AG04450 (cell line): ENCODE results near the gene MEGF11. TPM values are rescaled to one million over a fixed set of nuclear protein-coding genes. Genes with fewer than 3 reads are reported as not detected.
A peak's percentile ranks its signal among the peaks of the same experiment; 100 is the strongest.

Experiments
- CTCF ChIA-PET: fragments of 300-600, 350-600 bp; formaldehyde crosslinking; extraction: SDS; loops from one replicate; lab custom pipeline; 2022; ENCODE audit warnings: antibody characterized with exemption, inconsistent platforms; lab: Charles Lee
- POLR2A ChIA-PET: fragments of 350-600 bp; formaldehyde crosslinking; extraction: SDS; loops from one replicate; lab custom pipeline; 2021; ENCODE audit warnings: antibody characterized with exemption, inconsistent platforms; lab: Yijun Ruan, JAX
- DNase-seq: peaks from one replicate; pipeline ENCODE4 v3.0.0-alpha.2; 2011; ENCODE audit warnings: low read depth, low spot score
- H3K27ac ChIP-seq: one replicate; pipeline ENCODE4 v1.5.1; 2012; ENCODE audit warnings: low read depth, low read length, control low read depth
- H3K27me3 ChIP-seq: one replicate; pipeline ENCODE4 v1.6.0; 2012; ENCODE audit warnings: low read length; ENCODE audit not compliant: control insufficient read depth, insufficient read depth
- H3K4me3 ChIP-seq: 2 replicates; pipeline ENCODE4 v1.5.1; 2011; ENCODE audit warnings: mild to moderate bottlenecking, low read depth, low read length, control low read depth
- H3K9me3 ChIP-seq: 2 replicates; pipeline ENCODE4 v1.5.1; 2012; ENCODE audit warnings: low read length; ENCODE audit not compliant: control insufficient read depth, insufficient read depth
- CTCF ChIP-seq: IDR thresholded peaks from 2 replicates; pipeline ENCODE4 v1.5.1; 2011; ENCODE audit warnings: low read depth, low read length, control low read depth, inconsistent platforms
- polyA plus RNA-seq: library from polyadenylated mRNA; depleted of rRNA; stranded (reverse); fragments of >200 nt; gene quantifications from 2 replicates; pipeline ENCODE4 v1.2.3, GENCODE V29; 2011

The MEGF11 gene
- polyA plus RNA-seq, 1 experiment: not detected

GRCh38 chr15:66290518-66290917, 37.0 kb upstream of the MEGF11 start:
- Histone ChIP-seq H3K27ac (no peak overlapping the region), H3K27me3 (no peaks in the 10 kb centered on the region), H3K4me3 (no peak overlapping the region), H3K9me3 (no peaks in the 10 kb centered on the region)
- POLR2A ChIA-PET: no interaction called here
- TF ChIP-seq CTCF: no peak
- CTCF ChIA-PET: interaction anchor here (0.6 to 1.1 kb wide), 2 partner anchors 113 to 206 kb away, joined by 3 to 4 read pairs; no protein-coding TSS in a partner anchor
- DNase-seq: no peak

- H3K4me3 ChIP-seq: no peak overlapping the region
- POLR2A ChIA-PET: no interaction called here
- TF ChIP-seq CTCF: no peak
- DNase-seq: no peak
- H3K27ac ChIP-seq: no peak overlapping the region
- no peaks in the 10 kb centered on the region for H3K9me3 ChIP-seq
- CTCF ChIA-PET: interaction anchor here (1.1 kb wide), 1 partner anchor 207 kb away, joined by 4 read pairs; no protein-coding TSS in a partner anchor
- no peaks in the 10 kb centered on the region for H3K27me3 ChIP-seq
Observed at GRCh38 chr15:66290007-66290406, 36.5 kb upstream of the MEGF11 start.

- no peak overlapping the region for H3K27ac ChIP-seq
- peaks cover 4% of the 10 kb centered on the region for H3K27me3 ChIP-seq
- ChIA-PET CTCF (interaction anchor here (0.6 to 2.3 kb wide), 15 partner anchors 9 to 693 kb away, joined by 3 to 20 read pairs (median 5); no protein-coding TSS in a partner anchor), POLR2A (interaction anchor here (0.9 kb wide), 1 partner anchor 419 kb away, joined by 3 read pairs; the partner anchor contains the start of gene RAB11A)
- H3K4me3 ChIP-seq: no peak overlapping the region
- peak; percentile 18 for DNase-seq
- no peak for TF ChIP-seq CTCF
- no peaks in the 10 kb centered on the region for H3K9me3 ChIP-seq
Observed at GRCh38 chr15:66288551-66289185, 35.1 kb upstream of the MEGF11 start.

- no peak for DNase-seq
- ChIA-PET CTCF (interaction anchor here (0.6 to 2.3 kb wide), 18 partner anchors 9 to 770 kb away, joined by 3 to 20 read pairs (median 4); no protein-coding TSS in a partner anchor), POLR2A (interaction anchor here (0.9 kb wide), 1 partner anchor 419 kb away, joined by 3 read pairs; the partner anchor contains the start of gene RAB11A)
- H3K4me3 ChIP-seq: no peak overlapping the region
- TF ChIP-seq CTCF: no peak
- H3K27ac ChIP-seq: no peak overlapping the region
- H3K27me3 ChIP-seq: peaks cover 4% of the 10 kb centered on the region
- H3K9me3 ChIP-seq: no peaks in the 10 kb centered on the region
Observed at GRCh38 chr15:66288093-66288492, 34.5 kb upstream of the MEGF11 start.

- POLR2A ChIA-PET: no interaction called here
- H3K27me3 ChIP-seq: peaks cover 7% of the 10 kb centered on the region
- H3K9me3 ChIP-seq: no peaks in the 10 kb centered on the region
- CTCF ChIA-PET: interaction anchor here (0.7 to 2.3 kb wide), 37 partner anchors 9 to 769 kb away, joined by 3 to 20 read pairs (median 5); no protein-coding TSS in a partner anchor
- no peak overlapping the region for H3K27ac ChIP-seq
- no peak for DNase-seq
- TF ChIP-seq CTCF: peak; percentile 66
- no peak overlapping the region for H3K4me3 ChIP-seq
Observed at GRCh38 chr15:66287461-66288057, 34.0 kb upstream of the MEGF11 start.
